Smooth muscle cell (in vitro differentiated cells): Measurements from ENCODE around the gene CCP110. TPM values are rescaled to one million over a fixed set of nuclear protein-coding genes. Genes with fewer than 3 reads are reported as not detected.
A peak's percentile ranks its signal among the peaks of the same experiment; 100 is the strongest.

Source experiments
- DNase-seq: peaks from one replicate; lab custom pipeline; 2025; ENCODE audit not compliant: unreplicated experiment; lab: John Stamatoyannopoulos, UW
- H2AFZ ChIP-seq: fragments of 200-600 bp; sonication (generic); 2 replicates; pipeline ENCODE4 v1.6.0; 2016; ENCODE audit warnings: antibody characterized with exemption, low read depth, mild to moderate bottlenecking
- H3F3A ChIP-seq: fragments of 200-600 bp; sonication (generic); 2 replicates; pipeline ENCODE4 v1.6.0; 2017; ENCODE audit warnings: antibody characterized with exemption, low read depth
- H3K27ac ChIP-seq: fragments of 200-600 bp; sonication (generic); 2 replicates; pipeline ENCODE4 v1.5.1; 2016; ENCODE audit warnings: low read depth, mild to moderate bottlenecking
- H3K27me3 ChIP-seq: fragments of 200-600 bp; sonication (generic); 2 replicates; pipeline ENCODE4 v1.6.1; 2016; ENCODE audit warnings: low read depth, mild to moderate bottlenecking
- H3K36me3 ChIP-seq: fragments of 200-600 bp; sonication (generic); 2 replicates; pipeline ENCODE4 v1.5.1; 2016; ENCODE audit warnings: low read depth
- H3K4me1 ChIP-seq: fragments of 200-600 bp; sonication (generic); 2 replicates; pipeline ENCODE4 v1.5.1; 2016; ENCODE audit warnings: low read depth
- H3K4me2 ChIP-seq: fragments of 200-600 bp; sonication (generic); 2 replicates; pipeline ENCODE4 v1.6.0; 2016; ENCODE audit warnings: mild to moderate bottlenecking
- H3K4me3 ChIP-seq: fragments of 200-600 bp; sonication (generic); 2 replicates; pipeline ENCODE4 v1.5.1; 2016; ENCODE audit warnings: mild to moderate bottlenecking
- H3K79me2 ChIP-seq: fragments of 200-600 bp; sonication (generic); 2 replicates; pipeline ENCODE4 v1.6.0; 2016; ENCODE audit warnings: low read depth, mild to moderate bottlenecking
- H3K9ac ChIP-seq: fragments of 200-600 bp; sonication (generic); 2 replicates; pipeline ENCODE4 v1.6.0; 2016; ENCODE audit warnings: low read depth
- H3K9me3 ChIP-seq: fragments of 200-600 bp; sonication (generic); replicated peaks from 2 replicates; pipeline ENCODE4 v1.5.1; 2016; ENCODE audit warnings: low read depth
- H4K20me1 ChIP-seq: fragments of 200-600 bp; sonication (generic); 2 replicates; pipeline ENCODE4 v1.6.0; 2016; ENCODE audit warnings: low read depth
- WGBS: methylation state at CpG from one replicate; pipeline ENCODE4 v1.1.7; 2016; ENCODE audit warnings: low lambda C conversion rate; 5-methylcytosine and 5-hydroxymethylcytosine counted together
- polyA plus RNA-seq: library from polyadenylated mRNA; unstranded; fragments of >200 nt; fragmentation: Nextera tagmentation; extraction: Ambion mirVana; gene quantifications from 2 replicates; pipeline ENCODE4 v1.2.1, GENCODE V29; 2016
- total RNA-seq: library from RNA; depleted of rRNA; stranded (reverse); fragments of >200 nt; gene quantifications from 2 replicates; pipeline ENCODE4 v1.2.3, GENCODE V29; 2014
- TF ChIP-seq, protein P1 (sequence below): fragments of 200-600 bp; sonication (generic); IDR thresholded peaks from 2 replicates; pipeline ENCODE4 v1.5.1; 2017; ENCODE audit warnings: borderline replicate concordance, mild to moderate bottlenecking, antibody characterized with exemption; ENCODE audit not compliant: insufficient read depth, poor library complexity, severe bottlenecking

The CCP110 gene
- total and polyA plus RNA-seq, 2 experiments from 2014 or later: 6.2 to 9.3 TPM

DNA sequence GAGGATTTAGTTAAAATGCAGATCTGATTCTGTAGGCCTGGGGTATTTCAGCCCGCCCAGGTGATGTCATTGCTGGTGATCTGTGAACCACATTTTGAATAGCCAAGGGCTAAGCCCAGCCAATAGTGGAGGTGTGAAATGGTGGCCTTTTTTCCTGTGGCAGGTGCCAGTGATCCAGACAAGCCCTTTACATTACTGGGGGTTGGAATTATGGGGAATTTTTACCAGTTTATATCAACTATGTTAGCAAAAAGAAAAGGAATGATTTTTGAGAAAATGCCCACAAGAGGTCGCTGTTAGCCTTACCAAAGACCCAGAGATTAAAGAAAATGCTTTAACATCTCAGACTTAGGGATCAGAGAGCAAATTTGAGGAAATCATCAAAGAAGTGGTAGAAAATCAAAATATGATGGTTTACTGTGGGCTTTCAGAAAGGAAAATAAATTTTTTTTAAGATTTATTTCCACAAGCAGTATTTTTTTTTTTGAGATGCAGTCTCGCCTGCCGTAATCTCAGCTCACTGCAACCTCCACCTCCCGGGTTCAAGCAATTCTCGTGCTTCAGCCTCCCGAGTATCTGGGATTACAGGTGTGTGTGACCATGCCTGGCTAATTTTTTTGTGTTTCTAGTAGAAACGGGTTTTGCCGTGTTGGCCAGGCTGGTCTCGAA is 35.6 kb downstream of the CCP110 start:
- H3K36me3 ChIP-seq: no peaks in the 10 kb centered on the region
- no peak overlapping the region for H3K4me3 ChIP-seq
- H3K4me2 ChIP-seq: no peak overlapping the region
- H4K20me1 ChIP-seq: no peaks in the 10 kb centered on the region
- H3K27me3 ChIP-seq: no peaks in the 10 kb centered on the region
- H3K9ac ChIP-seq: no peak overlapping the region
- no peaks in the 10 kb centered on the region for H3K9me3 ChIP-seq
- peaks cover 11% of the 10 kb centered on the region for H3F3A ChIP-seq
- no peak for DNase-seq
- peaks cover 7% of the 10 kb centered on the region for H3K4me1 ChIP-seq
- WGBS: 82% methylated on average over 10 of the region's 10 CpGs
- H3K79me2 ChIP-seq: peaks cover 20% of the 10 kb centered on the region
- TF ChIP-seq, protein P1, sequence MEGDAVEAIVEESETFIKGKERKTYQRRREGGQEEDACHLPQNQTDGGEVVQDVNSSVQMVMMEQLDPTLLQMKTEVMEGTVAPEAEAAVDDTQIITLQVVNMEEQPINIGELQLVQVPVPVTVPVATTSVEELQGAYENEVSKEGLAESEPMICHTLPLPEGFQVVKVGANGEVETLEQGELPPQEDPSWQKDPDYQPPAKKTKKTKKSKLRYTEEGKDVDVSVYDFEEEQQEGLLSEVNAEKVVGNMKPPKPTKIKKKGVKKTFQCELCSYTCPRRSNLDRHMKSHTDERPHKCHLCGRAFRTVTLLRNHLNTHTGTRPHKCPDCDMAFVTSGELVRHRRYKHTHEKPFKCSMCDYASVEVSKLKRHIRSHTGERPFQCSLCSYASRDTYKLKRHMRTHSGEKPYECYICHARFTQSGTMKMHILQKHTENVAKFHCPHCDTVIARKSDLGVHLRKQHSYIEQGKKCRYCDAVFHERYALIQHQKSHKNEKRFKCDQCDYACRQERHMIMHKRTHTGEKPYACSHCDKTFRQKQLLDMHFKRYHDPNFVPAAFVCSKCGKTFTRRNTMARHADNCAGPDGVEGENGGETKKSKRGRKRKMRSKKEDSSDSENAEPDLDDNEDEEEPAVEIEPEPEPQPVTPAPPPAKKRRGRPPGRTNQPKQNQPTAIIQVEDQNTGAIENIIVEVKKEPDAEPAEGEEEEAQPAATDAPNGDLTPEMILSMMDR: peak; percentile 67
- no peak overlapping the region for H3K27ac ChIP-seq
- H2AFZ ChIP-seq: no peak overlapping the region

GRCh38 chr16:19560078-19560477 is 36.3 kb downstream of the CCP110 start:
- Histone ChIP-seq H3F3A (peaks cover 11% of the 10 kb centered on the region), H3K9ac (no peak overlapping the region), H3K4me3 (no peak overlapping the region), H3K27ac (no peak overlapping the region), H4K20me1 (no peaks in the 10 kb centered on the region), H3K79me2 (peaks cover 20% of the 10 kb centered on the region), H3K36me3 (no peaks in the 10 kb centered on the region), H2AFZ (no peak overlapping the region), H3K4me2 (no peak overlapping the region), H3K9me3 (no peaks in the 10 kb centered on the region), H3K4me1 (peaks cover 7% of the 10 kb centered on the region), H3K27me3 (no peaks in the 10 kb centered on the region)
- TF ChIP-seq, protein P1: no peak
- no peak for DNase-seq
- WGBS: 96% methylated on average over 4 of the region's 4 CpGs

DNA sequence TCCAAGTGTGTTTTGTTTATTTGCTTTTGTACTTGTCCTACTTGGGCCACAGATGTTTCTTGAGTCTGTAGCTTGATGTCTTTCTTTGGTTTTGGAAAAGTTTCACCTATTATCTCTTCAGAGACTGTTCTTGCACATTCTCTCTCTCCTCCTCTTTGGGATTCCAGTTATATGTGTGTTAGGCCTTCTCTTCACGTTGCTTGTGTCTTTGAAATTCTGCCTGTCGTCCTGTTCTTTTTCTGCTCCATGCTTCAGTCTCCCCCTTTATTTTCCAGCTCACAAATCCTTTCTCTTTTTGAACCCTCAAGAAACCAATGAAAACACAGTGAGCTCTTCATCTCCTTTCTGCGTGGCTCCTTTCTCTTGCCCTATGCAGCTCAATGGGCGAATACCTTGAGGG is 39.6 kb downstream of the CCP110 start:
- WGBS: 98% methylated on average over 4 of the region's 4 CpGs
- Histone ChIP-seq H3K4me3 (no peak overlapping the region), H3F3A (no peaks in the 10 kb centered on the region), H3K36me3 (peaks cover 8% of the 10 kb centered on the region), H4K20me1 (peaks cover 5% of the 10 kb centered on the region), H3K27ac (no peak overlapping the region), H2AFZ (no peak overlapping the region), H3K4me2 (no peak overlapping the region), H3K79me2 (peaks cover 16% of the 10 kb centered on the region), H3K9ac (no peak overlapping the region), H3K9me3 (no peaks in the 10 kb centered on the region), H3K27me3 (no peaks in the 10 kb centered on the region), H3K4me1 (no peaks in the 10 kb centered on the region)
- DNase-seq: no peak
- TF ChIP-seq, protein P1: no peak

DNA sequence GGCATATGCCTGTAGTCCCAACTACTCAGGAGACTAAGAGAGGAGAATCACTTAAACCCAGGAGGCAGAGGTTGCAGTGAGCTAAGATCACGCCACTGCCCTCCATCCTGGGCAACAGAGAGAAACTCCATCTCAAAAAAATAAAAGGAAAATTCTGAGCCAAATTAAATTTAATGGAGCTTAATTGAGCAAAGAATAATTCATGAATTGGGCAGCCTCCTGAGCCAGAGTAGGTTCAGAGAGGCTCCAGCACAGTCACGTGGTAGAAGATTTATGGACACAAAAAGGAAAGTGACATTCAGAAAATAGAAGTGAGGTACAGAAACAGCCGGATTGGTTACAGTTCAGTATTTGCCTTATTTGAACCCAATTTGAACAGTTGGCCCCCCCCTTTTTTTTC is 42.6 kb downstream of the CCP110 start:
- TF ChIP-seq, protein P1: no peak
- Histone ChIP-seq H3K27ac (no peak overlapping the region), H3K4me2 (no peak overlapping the region), H3K79me2 (peaks cover 6% of the 10 kb centered on the region), H3K9me3 (no peaks in the 10 kb centered on the region), H3K9ac (no peak overlapping the region), H2AFZ (no peak overlapping the region), H3K36me3 (peaks cover 8% of the 10 kb centered on the region), H3K27me3 (no peaks in the 10 kb centered on the region), H3K4me3 (no peak overlapping the region), H4K20me1 (peaks cover 5% of the 10 kb centered on the region), H3F3A (no peaks in the 10 kb centered on the region), H3K4me1 (no peaks in the 10 kb centered on the region)
- WGBS: 100% methylated on average over 3 of the region's 3 CpGs
- no peak for DNase-seq
